NCI-H1092 treated with DMSO at 0.1 percent for 48 hours (cell line): ENCODE results near the gene TECPR1.
A peak's percentile ranks its signal among the peaks of the same experiment; 100 is the strongest.
"Not testable (repeated sequence)": the region's sequence is repeated elsewhere in the genome, so short reads cannot be mapped to it uniquely, and the experiment has no call there.

Experiments used
- DNase-seq: peaks from one replicate; lab custom pipeline; 2025; lab: John Stamatoyannopoulos, UW

The TECPR1 gene

DNA sequence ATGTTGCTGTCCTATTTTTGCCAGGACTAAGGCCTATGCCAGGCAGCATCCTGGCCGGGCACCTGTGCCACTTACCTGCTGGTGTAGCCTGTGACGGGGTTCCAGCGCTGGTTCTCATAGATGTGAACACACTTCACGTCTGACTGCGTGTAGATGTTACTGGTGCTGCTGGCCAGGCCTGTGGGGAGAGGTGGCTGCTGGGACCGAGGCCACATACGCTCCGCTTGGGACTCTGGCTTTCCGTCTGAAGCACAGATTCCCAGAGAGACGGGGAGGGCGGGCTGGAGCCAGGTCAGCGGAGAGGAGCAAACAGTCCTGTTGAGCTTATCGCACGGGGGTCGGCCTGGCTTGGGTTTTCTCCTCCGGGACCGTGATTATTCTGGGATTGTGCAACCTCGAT lies 24.1 kb downstream of the TECPR1 start:
- no peak for DNase-seq

DNA sequence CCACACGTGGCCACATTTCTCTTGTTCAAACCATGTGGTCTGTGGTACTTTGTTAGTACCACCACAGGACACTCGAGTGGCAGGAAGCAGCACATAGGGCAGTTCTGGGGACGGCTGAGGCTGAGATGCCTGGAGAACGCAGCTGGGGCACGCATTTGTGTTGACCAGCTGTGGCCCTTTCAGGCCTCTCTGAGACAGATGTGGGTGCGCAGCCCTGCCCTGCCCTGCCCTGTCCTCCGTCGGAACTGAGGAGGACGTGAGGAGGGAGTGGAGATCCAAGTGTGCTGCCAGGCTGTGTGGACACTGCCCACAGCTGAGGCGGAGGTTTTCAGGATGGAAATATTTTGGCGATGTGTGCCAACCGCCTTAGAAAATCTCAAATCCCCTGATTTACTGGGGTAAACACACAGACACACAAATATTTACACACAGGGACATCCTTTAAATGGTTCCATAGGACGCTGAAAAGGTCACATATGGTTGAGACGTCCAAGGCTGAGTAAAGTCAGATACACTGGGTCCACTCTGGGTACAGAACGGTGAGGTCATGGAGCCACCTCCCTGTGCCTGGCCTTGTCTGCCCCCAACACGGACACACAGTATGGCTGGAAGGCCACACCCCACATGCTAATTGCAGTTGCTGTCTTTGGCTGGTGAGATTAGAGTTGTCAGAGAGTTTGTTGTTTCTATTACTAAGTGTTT lies 26.0 kb downstream of the TECPR1 start:
- DNase-seq, result no peak

GRCh38 chr7:98224701-98225181 lies 27.3 kb downstream of the TECPR1 start:
- DNase-seq, result no peak

DNA sequence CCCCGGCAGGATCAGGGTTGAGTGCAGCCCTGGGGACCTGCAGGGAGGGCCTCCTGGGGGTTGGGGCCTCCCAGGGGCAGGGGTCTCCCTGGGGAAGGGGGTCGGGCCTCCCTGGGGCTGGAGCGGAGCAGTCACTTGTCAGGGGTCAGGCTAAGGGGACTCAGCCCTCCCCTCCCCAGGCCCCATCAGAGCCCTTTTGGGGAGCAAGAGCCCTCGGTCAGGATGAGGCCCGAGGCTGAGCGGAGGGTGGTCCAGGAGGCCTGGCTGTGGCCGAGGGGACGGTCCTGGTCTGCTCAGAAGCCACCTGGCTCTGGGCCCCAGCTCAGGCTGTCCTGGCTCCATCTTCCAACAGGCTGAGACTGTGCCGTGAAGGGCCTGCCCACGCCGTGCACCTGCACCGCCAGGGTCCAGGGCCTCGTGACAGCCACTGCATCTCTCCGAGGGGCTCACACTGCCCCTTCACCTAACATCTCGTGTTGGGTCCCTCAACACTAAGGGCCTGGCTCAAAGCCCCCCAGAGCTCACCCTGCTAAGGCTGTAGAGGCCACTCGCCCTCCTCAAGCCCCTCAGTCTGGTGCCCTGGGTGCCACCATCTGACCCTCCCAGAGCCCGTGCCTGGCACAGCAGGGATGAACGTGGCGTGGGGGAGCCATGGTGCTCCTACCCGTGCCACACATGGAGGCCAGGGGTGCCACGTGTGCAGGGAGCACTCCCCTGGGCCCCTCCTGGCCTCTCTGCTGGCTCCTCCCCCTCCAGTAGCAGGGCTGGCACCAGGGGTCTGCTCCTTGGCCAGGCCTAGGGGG lies 27.9 kb downstream of the TECPR1 start:
- DNase-seq, result no peak

GRCh38 chr7:98223351-98223897 lies 28.6 kb downstream of the TECPR1 start:
- no peak for DNase-seq

- no peak for DNase-seq
These were observed 29.4 kb downstream of the TECPR1 start for GRCh38 chr7:98222533-98223195.

GRCh38 chr7:98221611-98222532 lies 30.2 kb downstream of the TECPR1 start:
- DNase-seq, result no peak

DNA sequence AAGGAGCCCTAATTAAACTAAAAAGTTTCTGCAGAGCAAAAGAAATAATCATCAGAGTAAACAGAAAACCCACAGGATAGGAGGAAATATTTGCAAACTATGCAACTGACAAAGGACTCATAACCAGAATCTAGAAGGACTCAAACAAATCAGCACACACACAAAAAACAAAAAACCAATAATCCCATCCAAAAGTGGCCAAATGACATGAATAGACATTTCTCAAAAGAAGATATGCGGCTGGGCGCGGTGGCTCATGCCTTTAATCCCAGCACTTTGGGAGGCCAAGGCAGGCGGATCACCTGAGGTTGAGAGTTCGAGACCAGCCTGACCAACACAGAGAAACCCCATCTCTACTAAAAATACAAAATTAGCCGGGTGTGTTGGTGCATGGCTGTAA lies 32.6 kb downstream of the TECPR1 start:
- not testable (repeated sequence) for DNase-seq

GRCh38 chr7:98217623-98218582 lies 34.1 kb downstream of the TECPR1 start:
- peak; percentile 29 for DNase-seq

GRCh38 chr7:98216941-98217622 lies 35.0 kb downstream of the TECPR1 start:
- DNase-seq, result no peak

DNA sequence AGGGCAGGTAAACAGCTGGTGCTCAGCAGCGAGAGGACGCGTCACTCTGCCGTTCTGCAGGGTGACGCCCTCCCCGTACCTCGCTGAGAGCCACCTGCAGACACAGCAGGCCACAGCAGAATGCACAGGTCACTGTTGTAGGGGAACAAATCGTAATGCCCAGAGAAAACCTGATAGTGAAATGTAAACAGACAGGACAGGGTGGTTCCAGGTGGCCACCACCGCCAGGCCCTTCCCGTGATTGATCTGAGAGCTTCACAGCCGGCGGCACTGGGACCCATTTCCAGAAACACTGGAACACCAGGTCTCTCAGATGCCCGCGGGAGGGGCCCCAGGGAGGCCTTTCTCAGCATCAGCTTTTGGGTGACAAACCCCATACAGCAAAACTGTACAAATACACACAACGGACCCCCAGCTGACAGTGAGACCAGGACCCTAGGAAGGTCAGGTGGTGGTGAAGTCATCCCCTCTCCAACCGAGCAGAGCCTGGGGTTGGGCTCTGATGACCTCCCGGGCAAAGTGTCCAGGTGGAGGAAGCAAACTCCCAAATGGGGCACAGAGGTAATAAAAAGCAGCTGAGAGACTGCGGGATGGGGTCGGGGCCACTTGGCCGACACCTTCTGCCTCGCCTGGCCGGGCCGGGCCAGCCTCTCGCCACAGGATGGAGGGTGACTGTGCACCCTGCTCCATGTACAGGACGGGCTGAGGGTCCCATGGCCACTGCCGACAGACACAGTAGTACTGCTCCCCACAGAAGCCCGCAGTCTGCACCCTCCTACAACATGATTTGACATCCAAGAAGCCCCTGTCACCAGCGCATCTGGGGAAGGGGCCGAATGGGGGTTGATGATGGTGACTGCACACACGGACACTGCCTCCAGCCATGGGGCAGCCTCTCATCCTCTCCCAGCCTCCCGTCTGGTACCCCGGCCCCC lies 36.2 kb downstream of the TECPR1 start:
- peak; percentile 6 for DNase-seq

DNA sequence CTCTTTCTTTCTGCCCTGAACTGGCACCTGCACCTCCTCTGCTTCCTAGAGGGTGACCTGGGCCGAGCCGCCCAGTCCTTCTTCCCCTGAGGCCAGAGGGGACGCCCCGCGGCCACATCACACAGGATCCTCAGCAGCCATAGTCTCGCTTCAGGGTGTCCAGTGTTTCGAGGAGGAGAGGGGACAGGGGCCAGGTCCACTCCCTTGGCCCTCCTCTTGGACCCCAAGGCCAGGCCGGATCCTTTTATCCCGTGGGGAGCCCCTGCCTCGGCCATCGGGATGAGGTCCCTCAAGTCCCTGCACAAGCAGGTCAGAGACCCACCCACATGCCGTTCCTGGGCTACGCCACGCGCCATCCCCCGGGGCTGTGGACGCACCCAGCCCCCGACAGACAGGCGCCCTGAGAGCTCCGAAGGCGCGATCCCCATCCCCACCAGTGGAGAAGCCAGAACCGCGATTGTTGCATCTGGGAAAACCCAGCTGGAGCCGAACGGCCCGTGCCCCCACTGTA lies 37.2 kb downstream of the TECPR1 start:
- DNase-seq, result no peak

GRCh38 chr7:98213888-98214810 lies 37.9 kb downstream of the TECPR1 start:
- no peak for DNase-seq

GRCh38 chr7:98213296-98213887 lies 38.6 kb downstream of the TECPR1 start:
- DNase-seq, result no peak

DNA sequence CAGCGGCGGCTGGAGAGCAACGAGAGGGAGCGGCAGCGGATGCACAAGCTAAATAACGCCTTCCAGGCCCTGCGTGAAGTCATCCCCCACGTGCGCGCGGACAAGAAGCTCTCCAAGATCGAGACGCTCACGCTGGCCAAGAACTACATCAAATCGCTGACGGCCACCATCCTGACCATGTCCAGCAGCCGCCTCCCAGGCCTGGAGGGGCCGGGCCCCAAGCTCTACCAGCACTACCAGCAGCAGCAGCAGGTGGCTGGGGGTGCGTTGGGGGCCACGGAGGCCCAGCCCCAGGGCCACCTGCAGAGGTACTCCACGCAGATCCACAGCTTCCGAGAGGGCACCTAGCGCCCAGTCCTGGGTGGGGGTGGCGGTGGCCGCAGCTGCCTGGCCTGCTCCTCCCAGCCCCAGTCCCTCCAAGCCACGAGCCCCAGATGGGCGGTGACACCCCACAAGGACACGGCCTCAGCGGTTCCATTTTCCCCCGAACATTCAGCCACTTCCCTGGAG lies 39.4 kb downstream of the TECPR1 start:
- no peak for DNase-seq
